Neural progenitor cell (in vitro differentiated cells): ENCODE measurements around the gene EPB41. TPM values are rescaled to one million over a fixed set of nuclear protein-coding genes. Genes with fewer than 3 reads are reported as not detected.

ENCODE experiments used
- DNase-seq: peaks from one replicate; pipeline ENCODE4 v3.0.0-alpha.2; 2016; ENCODE audit warnings: low spot score
- H2AFZ ChIP-seq: fragments of 200-600 bp; sonication (generic); replicated peaks from 2 replicates; pipeline ENCODE4 v1.6.1; 2016; ENCODE audit warnings: antibody characterized with exemption
- H3F3A ChIP-seq: fragments of 200-600 bp; sonication (generic); 2 replicates; pipeline ENCODE4 v1.6.1; 2016; ENCODE audit warnings: antibody characterized with exemption, low read depth
- H3K27ac ChIP-seq: fragments of 200-600 bp; sonication (generic); 2 replicates; pipeline ENCODE4 v1.5.1; 2016; ENCODE audit warnings: mild to moderate bottlenecking
- H3K27me3 ChIP-seq: fragments of 200-600 bp; sonication (generic); 2 replicates; pipeline ENCODE4 v1.6.1; 2016; ENCODE audit warnings: mild to moderate bottlenecking, moderate library complexity
- H3K36me3 ChIP-seq: fragments of 200-600 bp; sonication (generic); 2 replicates; pipeline ENCODE4 v1.5.1; 2016
- H3K4me1 ChIP-seq: fragments of 200-600 bp; sonication (generic); 2 replicates; pipeline ENCODE4 v1.6.1; 2016; ENCODE audit warnings: mixed run types
- H3K4me2 ChIP-seq: fragments of 200-600 bp; sonication (generic); 2 replicates; pipeline ENCODE4 v1.6.1; 2016
- H3K4me3 ChIP-seq: fragments of 200-600 bp; sonication (generic); 2 replicates; pipeline ENCODE4 v1.5.1; 2016
- H3K79me2 ChIP-seq: fragments of 200-600 bp; sonication (generic); 2 replicates; pipeline ENCODE4 v1.6.1; 2016; ENCODE audit warnings: low read depth
- H3K9ac ChIP-seq: fragments of 200-600 bp; sonication (generic); 2 replicates; pipeline ENCODE4 v1.6.1; 2016
- H3K9me3 ChIP-seq: fragments of 200-600 bp; sonication (generic); 2 replicates; pipeline ENCODE4 v1.5.1; 2016; ENCODE audit warnings: low read depth
- H4K20me1 ChIP-seq: fragments of 200-600 bp; sonication (generic); 2 replicates; pipeline ENCODE4 v1.6.1; 2016; ENCODE audit warnings: low read depth
- H3K27ac Mint-ChIP-seq: 3 replicates; pipeline ENCODE4 v1.8.0; 2021; ENCODE audit warnings: mixed read lengths
- H3K27me3 Mint-ChIP-seq: 2 replicates; pipeline ENCODE4 v1.8.0; 2022; ENCODE audit warnings: low read depth, mild to moderate bottlenecking, inconsistent platforms, moderate library complexity, mixed read lengths; ENCODE audit not compliant: insufficient read depth
- H3K36me3 Mint-ChIP-seq: 3 replicates; pipeline ENCODE4 v1.8.0; 2021; ENCODE audit warnings: mixed read lengths
- H3K4me1 Mint-ChIP-seq: 3 replicates; pipeline ENCODE4 v1.8.0; 2021; ENCODE audit warnings: mixed read lengths
- H3K4me3 Mint-ChIP-seq: 3 replicates; pipeline ENCODE4 v1.8.0; 2021; ENCODE audit warnings: mild to moderate bottlenecking, moderate library complexity, mixed read lengths
- H3K9me3 Mint-ChIP-seq: 3 replicates; pipeline ENCODE4 v1.8.0; 2020; ENCODE audit warnings: mixed read lengths
- EZH2 ChIP-seq: fragments of 200-600 bp; sonication (generic); IDR thresholded peaks from 2 replicates; pipeline ENCODE4 v1.6.1; 2017; ENCODE audit warnings: antibody characterized with exemption, mild to moderate bottlenecking, moderate library complexity
- EZH2phosphoT487 ChIP-seq: fragments of 200-600 bp; sonication (generic); IDR thresholded peaks from 2 replicates; pipeline ENCODE4 v1.6.1; 2017; ENCODE audit warnings: antibody characterized with exemption
- total RNA-seq: library from RNA; depleted of rRNA; stranded (reverse); fragments of >200 nt; gene quantifications from 2 replicates; pipeline ENCODE4 v1.2.3, GENCODE V29; 2015; ENCODE audit warnings: low replicate concordance
- TF ChIP-seq, protein P1 (sequence below): fragments of 200-600 bp; sonication (generic); IDR thresholded peaks from 2 replicates; pipeline ENCODE4 v1.5.1; 2017; ENCODE audit warnings: antibody characterized with exemption, mild to moderate bottlenecking

Gene EPB41
- total RNA-seq, 1 donor from 2014 or later, result 211 TPM

DNA sequence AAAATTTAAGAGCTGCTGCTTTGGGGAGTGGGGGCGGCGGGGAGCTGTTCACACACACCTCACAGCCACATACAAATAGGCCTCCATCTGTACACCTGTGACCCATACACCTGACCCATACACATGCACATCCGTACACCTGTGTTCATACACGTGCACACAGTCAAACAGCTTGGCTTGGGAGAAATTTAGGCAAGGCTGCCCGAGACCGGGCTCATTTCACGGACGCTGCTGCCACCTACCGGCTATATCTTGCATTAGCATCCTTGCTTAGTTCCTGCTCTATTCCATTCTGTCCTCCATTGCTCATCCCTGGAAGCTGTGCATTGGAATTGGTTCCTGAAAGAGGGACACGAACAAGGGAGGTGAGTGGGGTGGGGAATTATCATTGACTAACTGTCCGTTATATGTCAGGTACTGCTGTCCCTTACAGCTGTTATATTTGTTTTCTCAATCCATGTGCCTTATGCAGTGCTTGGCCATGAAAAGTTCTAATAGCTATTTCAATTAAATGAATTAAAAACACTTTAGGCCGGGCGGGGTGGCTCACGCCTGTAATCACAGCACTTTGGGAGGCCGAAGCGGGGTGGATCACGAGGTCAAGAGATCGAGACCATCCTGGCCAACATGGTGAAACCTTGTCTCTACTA is 37.1 kb upstream of the EPB41 start:
- Histone ChIP-seq H4K20me1 (no peaks in the 10 kb centered on the region), H3K27me3 (peaks cover 8% of the 10 kb centered on the region), H3K79me2 (no peaks in the 10 kb centered on the region), H2AFZ (peak overlapping the region; percentile 44), H3K9me3 (no peaks in the 10 kb centered on the region), H3K4me2 (no peak overlapping the region), H3K4me3 (no peak overlapping the region), H3K9ac (no peak overlapping the region), H3F3A (no peaks in the 10 kb centered on the region), H3K4me1 (no peaks in the 10 kb centered on the region), H3K27ac (no peak overlapping the region), H3K36me3 (no peaks in the 10 kb centered on the region)
- Mint-ChIP-seq H3K9me3 (no peaks in the 10 kb centered on the region), H3K36me3 (no peaks in the 10 kb centered on the region), H3K4me3 (no peak overlapping the region), H3K27ac (no peak overlapping the region), H3K27me3 (peaks cover 7% of the 10 kb centered on the region), H3K4me1 (peaks cover 6% of the 10 kb centered on the region)
- DNase-seq, result peak; percentile 87
- no peak for TF ChIP-seq EZH2
- TF ChIP-seq, protein P1, sequence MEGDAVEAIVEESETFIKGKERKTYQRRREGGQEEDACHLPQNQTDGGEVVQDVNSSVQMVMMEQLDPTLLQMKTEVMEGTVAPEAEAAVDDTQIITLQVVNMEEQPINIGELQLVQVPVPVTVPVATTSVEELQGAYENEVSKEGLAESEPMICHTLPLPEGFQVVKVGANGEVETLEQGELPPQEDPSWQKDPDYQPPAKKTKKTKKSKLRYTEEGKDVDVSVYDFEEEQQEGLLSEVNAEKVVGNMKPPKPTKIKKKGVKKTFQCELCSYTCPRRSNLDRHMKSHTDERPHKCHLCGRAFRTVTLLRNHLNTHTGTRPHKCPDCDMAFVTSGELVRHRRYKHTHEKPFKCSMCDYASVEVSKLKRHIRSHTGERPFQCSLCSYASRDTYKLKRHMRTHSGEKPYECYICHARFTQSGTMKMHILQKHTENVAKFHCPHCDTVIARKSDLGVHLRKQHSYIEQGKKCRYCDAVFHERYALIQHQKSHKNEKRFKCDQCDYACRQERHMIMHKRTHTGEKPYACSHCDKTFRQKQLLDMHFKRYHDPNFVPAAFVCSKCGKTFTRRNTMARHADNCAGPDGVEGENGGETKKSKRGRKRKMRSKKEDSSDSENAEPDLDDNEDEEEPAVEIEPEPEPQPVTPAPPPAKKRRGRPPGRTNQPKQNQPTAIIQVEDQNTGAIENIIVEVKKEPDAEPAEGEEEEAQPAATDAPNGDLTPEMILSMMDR, result peak; percentile 98
- no peak for TF ChIP-seq EZH2phosphoT487

DNA sequence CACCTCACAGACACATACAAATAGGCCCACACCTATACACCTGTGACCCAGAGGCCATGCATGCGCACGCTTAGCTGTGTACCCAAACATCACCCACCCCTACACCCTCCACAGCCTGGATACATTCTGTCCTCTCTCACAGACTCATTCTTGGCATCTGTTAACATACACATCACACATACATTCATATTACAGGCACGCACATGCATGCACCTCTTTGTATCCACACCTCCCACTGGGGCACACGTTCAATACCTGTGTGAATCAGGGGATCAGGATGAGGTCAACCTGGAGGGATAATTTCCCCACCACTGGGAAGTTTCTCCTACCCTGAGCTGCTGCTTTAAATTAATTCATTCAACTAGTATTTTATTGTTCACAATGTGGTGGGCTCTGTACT is 35.6 kb upstream of the EPB41 start:
- Histone ChIP-seq H3K9me3 (no peaks in the 10 kb centered on the region), H3F3A (peaks cover 6% of the 10 kb centered on the region)

DNA sequence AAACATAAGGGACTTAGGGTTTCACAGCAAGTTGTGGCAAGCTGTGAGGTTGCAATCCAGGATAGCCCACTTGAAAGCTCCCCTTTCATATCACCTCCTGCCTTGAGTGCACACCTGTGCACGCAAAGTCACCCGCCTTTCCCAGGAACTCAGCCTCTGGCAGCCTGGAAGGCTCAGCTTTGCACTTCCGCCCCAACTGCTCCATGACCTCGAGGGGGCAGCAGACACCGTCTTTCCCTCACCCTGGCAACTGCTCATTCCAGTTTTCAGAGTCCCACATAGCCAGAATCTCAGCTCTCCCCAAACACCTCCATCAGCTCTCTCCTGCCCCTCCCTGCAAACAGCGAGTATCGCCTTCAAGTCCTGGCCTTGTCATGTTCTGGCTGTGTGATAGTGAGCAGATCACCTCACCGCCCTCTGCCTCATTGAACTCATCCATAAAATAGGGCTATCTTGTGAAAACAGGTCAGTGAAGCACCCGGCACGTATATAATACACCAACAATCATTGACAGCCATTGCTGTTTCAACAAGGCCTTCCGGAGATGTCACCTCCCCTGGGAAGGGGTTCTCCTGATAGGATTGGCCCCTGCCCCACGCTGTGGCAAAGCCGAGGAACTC is 32.2 kb upstream of the EPB41 start:
- Histone ChIP-seq H3K27me3 (peaks cover 7% of the 10 kb centered on the region), H3K4me1 (peaks cover 21% of the 10 kb centered on the region), H3K4me2 (no peak overlapping the region), H3K36me3 (no peaks in the 10 kb centered on the region), H2AFZ (no peak overlapping the region), H3K27ac (no peak overlapping the region), H4K20me1 (no peaks in the 10 kb centered on the region), H3K9me3 (no peaks in the 10 kb centered on the region), H3K4me3 (no peak overlapping the region), H3K9ac (no peak overlapping the region), H3K79me2 (no peaks in the 10 kb centered on the region), H3F3A (peaks cover 22% of the 10 kb centered on the region)
- no peaks in the 10 kb centered on the region for H3K36me3 Mint-ChIP-seq
- peak; percentile 93 for DNase-seq
- peaks cover 14% of the 10 kb centered on the region for H3K27me3 Mint-ChIP-seq
- TF ChIP-seq EZH2phosphoT487 (no peak), EZH2 (no peak)
- TF ChIP-seq, protein P1, result peak; percentile 94
- H3K27ac Mint-ChIP-seq, result no peak overlapping the region
- H3K9me3 Mint-ChIP-seq, result no peaks in the 10 kb centered on the region
- H3K4me1 Mint-ChIP-seq, result peaks cover 27% of the 10 kb centered on the region
- peak overlapping the region; percentile 5 for H3K4me3 Mint-ChIP-seq

More for the DNA sequence above, 35.6 kb upstream of the EPB41 start:
- no peaks in the 10 kb centered on the region for H3K79me2 ChIP-seq
- H3K4me3 Mint-ChIP-seq, result no peak overlapping the region
- no peaks in the 10 kb centered on the region for H3K36me3 ChIP-seq
- no peak overlapping the region for H3K27ac Mint-ChIP-seq
- H3K4me1 ChIP-seq, result peaks cover 4% of the 10 kb centered on the region
- H3K36me3 Mint-ChIP-seq, result no peaks in the 10 kb centered on the region
- peaks cover 10% of the 10 kb centered on the region for H3K4me1 Mint-ChIP-seq
- no peak for DNase-seq
- TF ChIP-seq, protein P1, result no peak
- TF ChIP-seq EZH2, result no peak
- no peak for TF ChIP-seq EZH2phosphoT487
- H3K27me3 Mint-ChIP-seq, result peaks cover 7% of the 10 kb centered on the region
- no peak overlapping the region for H2AFZ ChIP-seq
- H3K9ac ChIP-seq, result no peak overlapping the region
- no peaks in the 10 kb centered on the region for H3K9me3 Mint-ChIP-seq
- H3K27me3 ChIP-seq, result peaks cover 8% of the 10 kb centered on the region
- no peaks in the 10 kb centered on the region for H4K20me1 ChIP-seq
- H3K4me3 ChIP-seq, result no peak overlapping the region
- no peak overlapping the region for H3K27ac ChIP-seq
- H3K4me2 ChIP-seq, result no peak overlapping the region
